HUES48 (cell line): ENCODE data around the gene SECISBP2.

ENCODE experiments used
- H3K27ac ChIP-seq: one replicate; pipeline ENCODE4 v1.7.0; 2013; ENCODE audit warnings: low read depth, low read length, inconsistent platforms
- H3K27me3 ChIP-seq: 2 replicates; pipeline ENCODE4 v1.6.1; 2013; ENCODE audit warnings: mild to moderate bottlenecking, low read length; ENCODE audit not compliant: control insufficient read depth, insufficient read depth
- H3K36me3 ChIP-seq: 2 replicates; pipeline ENCODE4 v1.6.1; 2013; ENCODE audit warnings: low read length; ENCODE audit not compliant: control insufficient read depth, insufficient read depth
- H3K4me1 ChIP-seq: 2 replicates; pipeline ENCODE4 v1.6.1; 2013; ENCODE audit warnings: mild to moderate bottlenecking, low read length; ENCODE audit not compliant: control insufficient read depth, insufficient read depth
- H3K4me3 ChIP-seq: 2 replicates; pipeline ENCODE4 v1.5.1; 2013; ENCODE audit warnings: mild to moderate bottlenecking, low read depth, low read length
- H3K9ac ChIP-seq: 2 replicates; pipeline ENCODE4 v1.6.1; 2013; ENCODE audit warnings: mild to moderate bottlenecking, low read depth, low read length, moderate library complexity
- H3K9me3 ChIP-seq: 2 replicates; pipeline ENCODE4 v1.6.1; 2013; ENCODE audit warnings: low read length; ENCODE audit not compliant: control insufficient read depth, insufficient read depth

The SECISBP2 gene

GRCh38 chr9:89384783-89385182 lies 66.5 kb downstream of the SECISBP2 start:
- H3K36me3 ChIP-seq, result peaks cover 91% of the 10 kb centered on the region

DNA sequence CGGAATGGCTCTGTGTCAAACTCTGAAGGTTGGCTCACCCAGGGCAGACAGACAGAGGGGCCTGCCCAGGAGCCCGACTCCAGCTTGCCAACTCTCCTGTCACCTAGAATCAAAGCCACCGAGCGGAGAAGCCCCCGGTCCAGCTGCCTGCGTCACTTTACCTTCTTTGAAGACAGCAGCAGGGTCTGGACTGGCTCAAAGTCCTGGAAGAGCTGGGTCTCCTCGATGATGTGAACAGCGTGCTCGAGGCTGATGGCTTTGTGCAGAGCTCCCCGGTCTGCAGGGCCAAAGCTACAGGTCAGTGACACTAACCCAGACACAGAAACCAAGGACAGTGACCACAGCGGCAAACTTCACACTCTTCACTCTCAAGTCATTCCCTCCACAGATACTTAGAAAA lies 67.9 kb downstream of the SECISBP2 start:
- no peaks in the 10 kb centered on the region for H3K9me3 ChIP-seq
- peaks cover 97% of the 10 kb centered on the region for H3K36me3 ChIP-seq
- no peak overlapping the region for H3K27ac ChIP-seq
- no peaks in the 10 kb centered on the region for H3K27me3 ChIP-seq
- no peak overlapping the region for H3K4me3 ChIP-seq
- no peaks in the 10 kb centered on the region for H3K4me1 ChIP-seq
- H3K9ac ChIP-seq, result no peak overlapping the region

More at GRCh38 chr9:89384783-89385182, 66.5 kb downstream of the SECISBP2 start:
- Histone ChIP-seq H3K4me1 (no peaks in the 10 kb centered on the region), H3K27me3 (no peaks in the 10 kb centered on the region), H3K9me3 (no peaks in the 10 kb centered on the region), H3K27ac (no peak overlapping the region), H3K4me3 (no peak overlapping the region), H3K9ac (no peak overlapping the region)

- no peak overlapping the region for H3K27ac ChIP-seq
- H3K4me3 ChIP-seq, result no peak overlapping the region
- H3K4me1 ChIP-seq, result no peaks in the 10 kb centered on the region
- no peak overlapping the region for H3K9ac ChIP-seq
- H3K36me3 ChIP-seq, result peaks cover 97% of the 10 kb centered on the region
- H3K9me3 ChIP-seq, result no peaks in the 10 kb centered on the region
- no peaks in the 10 kb centered on the region for H3K27me3 ChIP-seq
These were observed 68.5 kb downstream of the SECISBP2 start for GRCh38 chr9:89386797-89387196.

DNA sequence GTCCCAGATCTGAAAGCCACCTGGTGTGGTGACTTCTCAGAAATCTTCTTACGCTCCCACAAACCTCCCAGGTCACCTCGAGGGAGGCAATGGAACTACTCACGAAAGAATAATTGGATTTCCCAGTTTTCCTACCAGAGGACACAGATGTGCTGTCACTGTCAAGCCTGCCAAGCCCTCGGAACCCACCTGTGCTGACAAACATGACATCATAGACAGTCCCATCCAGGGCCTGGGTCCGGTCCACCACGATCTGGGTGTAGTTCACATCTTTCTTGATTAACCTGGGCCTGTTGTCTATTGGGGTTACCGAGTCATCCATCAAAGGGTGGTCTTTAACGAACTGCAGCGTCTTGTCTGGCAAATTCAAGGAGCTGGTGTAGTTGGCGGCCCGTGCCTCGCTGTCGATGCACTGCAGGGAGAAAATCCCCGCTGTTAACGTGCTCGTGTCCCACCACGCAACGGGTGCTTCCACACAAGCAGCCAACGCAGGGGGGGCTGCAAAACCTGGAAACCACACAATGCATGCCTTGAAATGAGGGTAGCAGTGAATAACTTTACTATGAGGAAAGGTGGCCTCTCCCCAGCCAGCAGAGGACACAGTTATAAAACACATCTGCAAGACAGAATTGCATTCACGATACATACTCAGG lies 69.0 kb downstream of the SECISBP2 start:
- no peak overlapping the region for H3K4me3 ChIP-seq
- H3K27me3 ChIP-seq, result no peaks in the 10 kb centered on the region
- H3K27ac ChIP-seq, result no peak overlapping the region
- peaks cover 97% of the 10 kb centered on the region for H3K36me3 ChIP-seq
- no peaks in the 10 kb centered on the region for H3K9me3 ChIP-seq
- no peak overlapping the region for H3K9ac ChIP-seq
- no peaks in the 10 kb centered on the region for H3K4me1 ChIP-seq

DNA sequence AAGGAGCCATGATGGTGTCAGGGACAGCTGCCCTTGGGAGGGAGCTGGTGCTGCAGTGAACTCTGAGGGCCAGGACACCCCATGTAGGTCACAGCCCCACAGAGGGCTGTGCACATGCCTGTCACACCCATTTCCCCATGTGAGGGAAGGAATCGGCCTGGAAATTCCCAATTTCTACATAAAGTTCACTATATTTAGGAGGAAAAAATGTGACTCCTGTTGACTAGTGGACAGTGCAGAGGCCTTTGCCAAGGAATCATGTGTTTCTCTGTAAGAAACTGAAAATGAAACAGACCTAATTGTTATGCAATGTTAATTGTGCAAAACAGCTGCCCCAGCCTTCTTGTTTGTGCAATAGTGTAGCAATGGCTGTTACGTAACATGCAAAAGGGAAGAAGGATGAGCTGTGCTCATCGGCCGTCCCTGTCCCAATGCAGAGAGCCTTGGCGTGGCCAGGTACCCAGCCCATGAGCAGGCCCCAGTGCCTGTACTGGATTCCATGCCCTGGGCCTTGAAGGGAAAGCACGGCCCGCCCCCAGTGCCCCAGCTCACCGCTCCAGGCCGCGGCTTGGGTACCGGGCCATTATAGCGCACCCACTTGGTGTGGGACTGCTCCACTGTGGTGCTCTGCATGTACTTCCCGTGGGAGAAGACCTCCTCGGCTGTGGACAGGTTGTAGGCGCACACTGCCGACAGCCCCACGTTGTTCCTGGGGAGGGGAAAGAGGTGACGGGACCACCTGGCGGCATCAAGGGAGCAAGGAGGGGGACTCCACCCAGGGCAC lies 70.0 kb downstream of the SECISBP2 start:
- Histone ChIP-seq H3K9ac (no peak overlapping the region), H3K27me3 (no peaks in the 10 kb centered on the region), H3K4me3 (no peak overlapping the region), H3K4me1 (no peaks in the 10 kb centered on the region), H3K27ac (no peak overlapping the region), H3K9me3 (no peaks in the 10 kb centered on the region), H3K36me3 (peaks cover 97% of the 10 kb centered on the region)

GRCh38 chr9:89388868-89389177 lies 70.5 kb downstream of the SECISBP2 start:
- Histone ChIP-seq H3K27me3 (no peaks in the 10 kb centered on the region), H3K4me1 (no peaks in the 10 kb centered on the region), H3K4me3 (no peak overlapping the region), H3K36me3 (peaks cover 99% of the 10 kb centered on the region), H3K9ac (no peak overlapping the region), H3K27ac (no peak overlapping the region), H3K9me3 (no peaks in the 10 kb centered on the region)

- peaks cover 98% of the 10 kb centered on the region for H3K36me3 ChIP-seq
- H3K9me3 ChIP-seq, result no peaks in the 10 kb centered on the region
These were observed 71.8 kb downstream of the SECISBP2 start for GRCh38 chr9:89390068-89390555.

GRCh38 chr9:89390578-89391116 lies 72.3 kb downstream of the SECISBP2 start:
- Histone ChIP-seq H3K9me3 (no peaks in the 10 kb centered on the region), H3K36me3 (peaks cover 96% of the 10 kb centered on the region), H3K4me1 (no peaks in the 10 kb centered on the region), H3K27ac (no peak overlapping the region), H3K27me3 (no peaks in the 10 kb centered on the region), H3K9ac (no peak overlapping the region), H3K4me3 (no peak overlapping the region)

More at GRCh38 chr9:89390068-89390555, 71.8 kb downstream of the SECISBP2 start:
- H3K4me1 ChIP-seq, result no peaks in the 10 kb centered on the region
- H3K9ac ChIP-seq, result no peak overlapping the region
- no peak overlapping the region for H3K4me3 ChIP-seq
- no peak overlapping the region for H3K27ac ChIP-seq
- no peaks in the 10 kb centered on the region for H3K27me3 ChIP-seq

DNA sequence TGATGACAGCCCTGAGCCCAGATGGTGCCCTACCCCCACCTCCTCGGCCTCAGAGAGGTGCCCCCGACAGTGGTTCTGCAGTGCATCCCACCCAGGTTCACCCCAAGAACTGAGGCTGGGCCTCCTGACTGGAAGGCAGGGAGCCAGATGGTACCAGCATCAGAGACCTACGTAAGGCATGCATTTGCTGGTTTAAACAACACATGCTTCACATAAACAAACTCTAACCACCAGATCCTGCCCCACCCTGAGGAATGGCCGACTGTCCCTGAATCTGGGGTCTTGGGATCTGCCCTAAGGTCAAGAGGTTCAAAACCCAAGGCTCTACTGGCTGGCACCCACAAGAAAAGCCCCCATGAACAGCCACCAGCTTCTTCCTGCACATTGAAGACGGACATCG lies 73.3 kb downstream of the SECISBP2 start:
- no peaks in the 10 kb centered on the region for H3K9me3 ChIP-seq
- H3K27ac ChIP-seq, result no peak overlapping the region
- H3K27me3 ChIP-seq, result no peaks in the 10 kb centered on the region
- peaks cover 96% of the 10 kb centered on the region for H3K36me3 ChIP-seq
- no peaks in the 10 kb centered on the region for H3K4me1 ChIP-seq
- H3K4me3 ChIP-seq, result no peak overlapping the region
- no peak overlapping the region for H3K9ac ChIP-seq

DNA sequence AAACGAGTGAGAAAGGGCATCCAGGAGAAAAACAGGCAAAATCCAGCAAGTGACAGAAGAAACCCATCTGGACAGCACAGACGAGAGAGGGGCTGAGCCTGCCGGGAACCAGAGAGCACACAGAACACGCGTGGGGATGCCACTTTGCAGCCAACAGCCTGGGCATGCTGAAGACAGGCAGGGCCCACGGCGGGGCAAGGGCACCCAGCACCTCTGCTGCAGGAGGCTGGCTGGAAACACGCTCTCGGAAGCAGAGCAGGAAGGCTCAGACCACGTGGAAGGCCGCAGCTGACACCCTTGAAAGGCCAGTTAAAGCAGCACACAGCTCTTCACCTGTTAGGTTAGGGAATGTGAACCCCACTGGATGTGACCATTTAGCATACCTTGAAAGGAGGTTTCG lies 76.1 kb downstream of the SECISBP2 start:
- no peaks in the 10 kb centered on the region for H3K27me3 ChIP-seq
- H3K36me3 ChIP-seq, result peaks cover 93% of the 10 kb centered on the region
- H3K9ac ChIP-seq, result no peak overlapping the region
- no peak overlapping the region for H3K4me3 ChIP-seq
- H3K27ac ChIP-seq, result no peak overlapping the region
- no peaks in the 10 kb centered on the region for H3K4me1 ChIP-seq
- H3K9me3 ChIP-seq, result no peaks in the 10 kb centered on the region
